ENCODE results near the gene LUM. TPM values are rescaled to one million over a fixed set of nuclear protein-coding genes. Genes with fewer than 3 reads are reported as not detected.
A peak's percentile ranks its signal among the peaks of the same experiment; 100 is the strongest.

The LUM gene
- total and polyA plus RNA-seq, 2 of the 4 experiments (the other 2 are of a cell fraction), result 50.0 to 70.5 TPM

DNA sequence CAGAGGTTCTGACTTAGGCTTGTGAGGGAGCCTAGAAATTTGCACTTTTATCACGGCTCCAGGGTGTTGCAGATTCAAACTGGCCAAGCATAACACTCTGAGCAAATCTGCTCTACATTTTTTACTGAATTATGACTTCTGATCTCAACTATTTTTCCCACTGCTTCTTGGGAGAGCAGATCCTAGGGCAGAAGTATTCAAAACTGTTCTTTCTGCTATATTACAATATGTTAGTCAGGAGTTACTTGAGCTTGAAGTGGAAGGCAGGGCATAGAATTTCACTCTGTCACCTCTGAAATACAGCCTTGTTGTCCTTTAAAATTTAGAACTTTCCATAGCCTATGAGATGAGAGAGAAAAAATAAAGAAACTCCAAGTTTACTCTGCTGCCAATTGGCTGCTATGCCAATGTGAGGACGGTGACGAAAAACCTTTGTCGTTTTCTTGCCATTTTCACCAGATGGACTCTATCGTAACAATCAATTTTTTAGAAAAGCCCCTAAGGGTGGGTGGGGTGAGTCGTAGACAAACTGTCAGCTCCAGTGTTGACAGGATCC is 37.1 kb downstream of the LUM start:
- dilution Hi-C loops (cut with HindIII; ENCODE audit: low sequenced_read_pairs, unreplicated experiment), result no loop called here
- ChIA-PET CTCF (no interaction called here), POLR2A (ENCODE audit: unreplicated experiment) (no interaction called here)
- no peak overlapping the region for H3K23ac ChIP-seq (ENCODE audit: low read depth, low read length)
- no peak overlapping the region for H2AK9ac ChIP-seq (replicated peaks; ENCODE audit: low read depth, low read length, poor library complexity)
- no peak overlapping the region for H2BK120ac ChIP-seq (ENCODE audit: low read depth, low read length)
- no peak overlapping the region for H3K14ac ChIP-seq (replicated peaks; ENCODE audit: low read depth, low read length)
- no peak overlapping the region for H2BK15ac ChIP-seq (ENCODE audit: low read depth, low read length)
- no TSS peak for BruUV-seq (replicated peaks)
- H4K20me1 ChIP-seq (ENCODE audit: insufficient read depth, low read length), result no peaks in the 10 kb centered on the region
- no peak overlapping the region for H3K27ac ChIP-seq (ENCODE audit: insufficient read depth, low read length)
- H3K4me1 ChIP-seq (ENCODE audit: control insufficient read depth, insufficient read depth, low read length), result no peaks in the 10 kb centered on the region
- no peaks in the 10 kb centered on the region for H3K9me1 ChIP-seq (ENCODE audit: insufficient read depth, low read length)
- no peaks in the 10 kb centered on the region for H3K36me3 ChIP-seq (ENCODE audit: control insufficient read depth, insufficient read depth, low read length)
- H3K4me2 ChIP-seq (ENCODE audit: low read depth, low read length), result no peak overlapping the region
- no peak overlapping the region for H4K91ac ChIP-seq (ENCODE audit: insufficient read depth, low read depth, low read length)
- WGBS, 2 experiments (ENCODE audit: extremely low coverage in 2 of 2, insufficient read length in 1 of 2), result no CpG with 5 or more reads among the region's 6 CpGs
- no peaks in the 10 kb centered on the region for H3K27me3 ChIP-seq (ENCODE audit: control insufficient read depth, insufficient read depth, low read length)
- H2AK5ac ChIP-seq (ENCODE audit: low read depth, low read length), result no peak overlapping the region
- no peak overlapping the region for H4K5ac ChIP-seq (ENCODE audit: low read depth, low read length)
- H3K56ac ChIP-seq (ENCODE audit: extremely low read depth, insufficient read depth, low read length), result no peak overlapping the region
- H2AFZ ChIP-seq (replicated peaks; ENCODE audit: low read length, poor library complexity), result no peak overlapping the region
- peak; percentile 40 for ATAC-seq (ENCODE audit: low read depth)
- intact Hi-C loops (cut with micrococcal nuclease), result no loop called here
- no peaks in the 10 kb centered on the region for H3K9me3 ChIP-seq (ENCODE audit: control insufficient read depth, insufficient read depth, low read length)
- H3K9ac ChIP-seq (ENCODE audit: low read depth, low read length), result no peak overlapping the region
- H3K18ac ChIP-seq (ENCODE audit: low read depth, low read length), result no peak overlapping the region
- in situ Hi-C loops (cut with MboI; ENCODE audit: low sequenced_read_pairs), result no loop called here
- H3K79me1 ChIP-seq (ENCODE audit: low read depth in 1 of 2, low read length in 2 of 2), result no peaks in the 10 kb centered on the region
- no peak overlapping the region for H3K4ac ChIP-seq (ENCODE audit: low read depth, low read length)
- no peak overlapping the region for H2BK5ac ChIP-seq (ENCODE audit: low read depth, low read length, poor library complexity, severe bottlenecking)
- H3K4me3 ChIP-seq (ENCODE audit: insufficient read depth, low read depth, low read length), result no peak overlapping the region
- no peak overlapping the region for H4K8ac ChIP-seq (ENCODE audit: low read depth in 2 of 2, low read length in 2 of 2)
- no peak overlapping the region for H2BK20ac ChIP-seq (ENCODE audit: low read depth, low read length)
- DNase-seq, result peak; percentile 29
- TF ChIP-seq MXI1 (IDR thresholded peaks at IDR 0.05; ENCODE audit: borderline replicate concordance, low read depth, low read length), result no peak
- TF ChIP-seq CHD1 (IDR thresholded peaks at IDR 0.05; ENCODE audit: low read depth, low read length), result no peak
- TF ChIP-seq CEBPB (IDR thresholded peaks at IDR 0.05; ENCODE audit: low read depth, low read length), result no peak
- TF ChIP-seq MAZ (IDR thresholded peaks at IDR 0.05; ENCODE audit: borderline replicate concordance, low read depth, low read length), result no peak
- TF ChIP-seq RFX5 (IDR thresholded peaks at IDR 0.05; ENCODE audit: low read depth, low read length), result no peak
- no peak for TF ChIP-seq RAD21 (IDR thresholded peaks at IDR 0.05; ENCODE audit: low read length)
- TF ChIP-seq FOS (IDR thresholded peaks at IDR 0.05; ENCODE audit: low read depth, low read length), result no peak
- TF ChIP-seq, protein P1, sequence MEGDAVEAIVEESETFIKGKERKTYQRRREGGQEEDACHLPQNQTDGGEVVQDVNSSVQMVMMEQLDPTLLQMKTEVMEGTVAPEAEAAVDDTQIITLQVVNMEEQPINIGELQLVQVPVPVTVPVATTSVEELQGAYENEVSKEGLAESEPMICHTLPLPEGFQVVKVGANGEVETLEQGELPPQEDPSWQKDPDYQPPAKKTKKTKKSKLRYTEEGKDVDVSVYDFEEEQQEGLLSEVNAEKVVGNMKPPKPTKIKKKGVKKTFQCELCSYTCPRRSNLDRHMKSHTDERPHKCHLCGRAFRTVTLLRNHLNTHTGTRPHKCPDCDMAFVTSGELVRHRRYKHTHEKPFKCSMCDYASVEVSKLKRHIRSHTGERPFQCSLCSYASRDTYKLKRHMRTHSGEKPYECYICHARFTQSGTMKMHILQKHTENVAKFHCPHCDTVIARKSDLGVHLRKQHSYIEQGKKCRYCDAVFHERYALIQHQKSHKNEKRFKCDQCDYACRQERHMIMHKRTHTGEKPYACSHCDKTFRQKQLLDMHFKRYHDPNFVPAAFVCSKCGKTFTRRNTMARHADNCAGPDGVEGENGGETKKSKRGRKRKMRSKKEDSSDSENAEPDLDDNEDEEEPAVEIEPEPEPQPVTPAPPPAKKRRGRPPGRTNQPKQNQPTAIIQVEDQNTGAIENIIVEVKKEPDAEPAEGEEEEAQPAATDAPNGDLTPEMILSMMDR (conservative IDR thresholded peaks at IDR 0.05; ENCODE audit: low read depth, low read length), result no peak
- no peak for TF ChIP-seq RCOR1 (IDR thresholded peaks at IDR 0.05; ENCODE audit: insufficient replicate concordance, low read length)
- no peak for TF ChIP-seq MAFK (IDR thresholded peaks at IDR 0.05; ENCODE audit: low read depth, low read length)
- TF ChIP-seq, protein P2, sequence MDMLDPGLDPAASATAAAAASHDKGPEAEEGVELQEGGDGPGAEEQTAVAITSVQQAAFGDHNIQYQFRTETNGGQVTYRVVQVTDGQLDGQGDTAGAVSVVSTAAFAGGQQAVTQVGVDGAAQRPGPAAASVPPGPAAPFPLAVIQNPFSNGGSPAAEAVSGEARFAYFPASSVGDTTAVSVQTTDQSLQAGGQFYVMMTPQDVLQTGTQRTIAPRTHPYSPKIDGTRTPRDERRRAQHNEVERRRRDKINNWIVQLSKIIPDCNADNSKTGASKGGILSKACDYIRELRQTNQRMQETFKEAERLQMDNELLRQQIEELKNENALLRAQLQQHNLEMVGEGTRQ (IDR thresholded peaks at IDR 0.05; ENCODE audit: low read depth, low read length), result no peak
- TF ChIP-seq NFE2L2 (IDR thresholded peaks at IDR 0.05; ENCODE audit: low read depth, low read length), result no peak
- no peak for TF ChIP-seq SMC3 (IDR thresholded peaks at IDR 0.05; ENCODE audit: low read depth, low read length)
- no peak for TF ChIP-seq POLR2A (IDR thresholded peaks at IDR 0.05; ENCODE audit: low read depth, low read length)
- TF ChIP-seq, protein P3, sequence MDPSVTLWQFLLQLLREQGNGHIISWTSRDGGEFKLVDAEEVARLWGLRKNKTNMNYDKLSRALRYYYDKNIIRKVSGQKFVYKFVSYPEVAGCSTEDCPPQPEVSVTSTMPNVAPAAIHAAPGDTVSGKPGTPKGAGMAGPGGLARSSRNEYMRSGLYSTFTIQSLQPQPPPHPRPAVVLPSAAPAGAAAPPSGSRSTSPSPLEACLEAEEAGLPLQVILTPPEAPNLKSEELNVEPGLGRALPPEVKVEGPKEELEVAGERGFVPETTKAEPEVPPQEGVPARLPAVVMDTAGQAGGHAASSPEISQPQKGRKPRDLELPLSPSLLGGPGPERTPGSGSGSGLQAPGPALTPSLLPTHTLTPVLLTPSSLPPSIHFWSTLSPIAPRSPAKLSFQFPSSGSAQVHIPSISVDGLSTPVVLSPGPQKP (IDR thresholded peaks at IDR 0.05; ENCODE audit: borderline replicate concordance, low read depth, low read length), result no peak
- TF ChIP-seq BHLHE40 (IDR thresholded peaks at IDR 0.05; ENCODE audit: low read depth, low read length), result no peak
